HepG2 (cell line): Measurements from ENCODE around the gene BORCS5. TPM values are rescaled to one million over a fixed set of nuclear protein-coding genes. Genes with fewer than 3 reads are reported as not detected.

Experiments
- CBX1 ChIP-seq: IDR thresholded peaks from one replicate; pipeline ENCODE4 v1.6.1; 2016; ENCODE audit warnings: antibody characterized with exemption, low read depth
- ELF3 ChIP-seq: IDR thresholded peaks from 2 replicates; pipeline ENCODE4 v1.6.1; 2016; ENCODE audit warnings: missing genetic modification reagents, missing compliant biosample characterization
- FOXO1 ChIP-seq: sonication (generic); formaldehyde crosslinking; IDR thresholded peaks from 2 replicates; pipeline ENCODE4 v1.4.0; 2020; ENCODE audit warnings: missing genetic modification reagents
- HES4 ChIP-seq: sonication (generic); formaldehyde crosslinking; IDR thresholded peaks from 2 replicates; pipeline ENCODE4 v1.9.0; 2021; ENCODE audit warnings: mild to moderate bottlenecking, missing genetic modification reagents, borderline replicate concordance
- HOXA5 ChIP-seq: sonication (generic); formaldehyde crosslinking; IDR thresholded peaks from 2 replicates; pipeline ENCODE4 v1.4.0; 2020; ENCODE audit warnings: missing genetic modification reagents
- HOXA7 ChIP-seq: sonication (generic); formaldehyde crosslinking; IDR thresholded peaks from 2 replicates; pipeline ENCODE4 v1.8.1; 2022; ENCODE audit warnings: mild to moderate bottlenecking, missing genetic modification reagents, moderate library complexity
- KLF16 ChIP-seq, 2 experiments: sonication (generic) in 1 of 2; formaldehyde crosslinking in 1 of 2; IDR thresholded peaks; 2 replicates each; pipeline versions ENCODE4 v1.6.1 to v1.8.0; 2016 to 2023; ENCODE audit warnings: missing genetic modification reagents in 2 of 2, missing compliant biosample characterization in 1 of 2
- MIER2 ChIP-seq: IDR thresholded peaks from 2 replicates; pipeline ENCODE4 v1.6.1; 2016; ENCODE audit warnings: missing biosample characterization, missing genetic modification reagents
- MLX ChIP-seq: IDR thresholded peaks from 2 replicates; pipeline ENCODE4 v1.6.1; 2016
- POGZ ChIP-seq: sonication (generic); formaldehyde crosslinking; IDR thresholded peaks from 2 replicates; pipeline ENCODE4 v1.4.0; 2020; ENCODE audit warnings: mild to moderate bottlenecking, missing genetic modification reagents
- PTBP1 ChIP-seq: fragments of 200-400 bp; formaldehyde crosslinking; IDR thresholded peaks from 2 replicates; pipeline ENCODE4 v1.6.1; 2018; ENCODE audit warnings: low read length, low read depth; ENCODE audit not compliant: poor library complexity, severe bottlenecking
- RFX5 ChIP-seq: IDR thresholded peaks from 2 replicates; pipeline ENCODE4 v1.6.1; 2011; ENCODE audit warnings: low read depth, low read length, improper control_type of control experiment
- RXRB ChIP-seq: IDR thresholded peaks from 2 replicates; pipeline ENCODE4 v1.6.1; 2016; ENCODE audit warnings: borderline replicate concordance, missing genetic modification reagents, missing compliant biosample characterization
- SMC3 ChIP-seq: IDR thresholded peaks from 2 replicates; pipeline ENCODE4 v1.6.1; 2011; ENCODE audit warnings: low read length, improper control_type of control experiment
- SRY ChIP-seq: sonication (generic); formaldehyde crosslinking; IDR thresholded peaks from 2 replicates; pipeline ENCODE4 v1.8.0; 2022; ENCODE audit warnings: mild to moderate bottlenecking, missing genetic modification reagents
- TBX3 ChIP-seq: fragments of 450-650 bp; IDR thresholded peaks from 2 replicates; pipeline ENCODE4 v1.6.1; 2017; ENCODE audit warnings: antibody characterized with exemption, mild to moderate bottlenecking, inconsistent platforms, borderline replicate concordance
- TEAD3 ChIP-seq: optimal IDR thresholded peaks from 2 replicates; pipeline ENCODE3; 2016; ENCODE audit warnings: borderline replicate concordance
- THAP9 ChIP-seq: sonication (generic); formaldehyde crosslinking; IDR thresholded peaks from 2 replicates; pipeline ENCODE4; 2020; ENCODE audit warnings: missing genetic modification reagents, mild to moderate bottlenecking, borderline replicate concordance
- ZBTB26 ChIP-seq: IDR thresholded peaks from 2 replicates; pipeline ENCODE4 v1.6.1; 2016; ENCODE audit warnings: missing compliant biosample characterization, missing genetic modification reagents, borderline replicate concordance
- ZMYM3 ChIP-seq: sonication (generic); formaldehyde crosslinking; IDR thresholded peaks from 2 replicates; pipeline ENCODE4 v1.5.1; 2020; ENCODE audit warnings: mild to moderate bottlenecking, missing genetic modification reagents
- ZMYM4 ChIP-seq: sonication (generic); formaldehyde crosslinking; IDR thresholded peaks from 2 replicates; pipeline ENCODE4 v1.8.1; 2023; ENCODE audit warnings: mild to moderate bottlenecking, missing genetic modification reagents
- ZNF337 ChIP-seq: sonication (generic); formaldehyde crosslinking; IDR thresholded peaks from 2 replicates; pipeline ENCODE4 v1.5.1; 2020; ENCODE audit warnings: missing genetic modification reagents, low read depth, mild to moderate bottlenecking, borderline replicate concordance
- ZNF615 ChIP-seq: sonication (generic); formaldehyde crosslinking; IDR thresholded peaks from 2 replicates; pipeline ENCODE4 v1.5.0; 2020; ENCODE audit warnings: mild to moderate bottlenecking, missing genetic modification reagents, borderline replicate concordance
- polyA plus RNA-seq, 8 experiments: library from polyadenylated mRNA; depleted of rRNA in 3 of 8; stranded (reverse) in 7 of 8; unstranded in 1 of 8; fragments of >200 nt; fragmentation: Illumina TruSeq in 4 of 8; extraction: Trizol in 4 of 8; gene quantifications; 2 replicates each; pipeline versions ENCODE4 v1.2.1 to v1.2.3, GENCODE V29; 2011 to 2016; ENCODE audit warnings: low read depth in 4 of 8, missing spikeins in 1 of 8, mixed read lengths in 1 of 8; ENCODE audit not compliant: insufficient read depth in 1 of 8
- total RNA-seq, 5 experiments: library from RNA; depleted of rRNA; stranded (reverse); fragments of >200 nt; fragmentation: Illumina TruSeq; extraction: Trizol; gene quantifications; 2 replicates each; pipeline ENCODE4 v1.2.3, GENCODE V29; 2016; ENCODE audit warnings: low read depth in 1 of 5

Gene BORCS5
- total and polyA plus RNA-seq, 2 of the 13 experiments (the other 11 are each of a cell fraction or from before 2014, with no cell fraction given) = 3.9 to 4.7 TPM

GRCh38 chr12:12449533-12450025 lies 92.7 kb downstream of the BORCS5 start (continued):
- no peak for TF ChIP-seq ZBTB26 (CRISPR knock-in tag)
- peak; percentile 79; the same call in 1 of the 2 replicates for TF ChIP-seq MIER2
- TF ChIP-seq HOXA5 (CRISPR knock-in tag) = peak; percentile 88
- TF ChIP-seq MLX (CRISPR knock-in tag) = peak; percentile 56; the same call in 1 of the 2 replicates
- peak; percentile 20 for TF ChIP-seq CBX1
- peak in 1 of 2 experiments; percentile 85; a peak in 2 of 4 replicates for TF ChIP-seq KLF16 (CRISPR knock-in tag; IDR thresholded peaks at IDR 0.05)
- TF ChIP-seq ZMYM3 = peak; percentile 25; the same call in 1 of the 2 replicates
- peak; percentile 89 for TF ChIP-seq TEAD3 (CRISPR knock-in tag)
- no peak for TF ChIP-seq THAP9 (CRISPR knock-in tag)
- no peak for TF ChIP-seq ZNF337
- TF ChIP-seq HES4 = no peak
- peak; percentile 92 for TF ChIP-seq POGZ
- TF ChIP-seq TBX3 = peak; percentile 83; the same call in 1 of the 2 replicates
- no peak for TF ChIP-seq SRY (CRISPR knock-in tag)
- TF ChIP-seq RFX5 = no peak
- peak; percentile 94 for TF ChIP-seq FOXO1 (CRISPR knock-in tag)
- TF ChIP-seq SMC3 = peak; percentile 47; the same call in 1 of the 2 replicates
- no peak for TF ChIP-seq PTBP1
- no peak for TF ChIP-seq HOXA7 (CRISPR knock-in tag)
- TF ChIP-seq ZMYM4 (CRISPR knock-in tag) = peak; percentile 90
- TF ChIP-seq ZNF615 (CRISPR knock-in tag) = no peak
- TF ChIP-seq ELF3 (CRISPR knock-in tag) = peak; percentile 98
- TF ChIP-seq RXRB (CRISPR knock-in tag) = peak; percentile 83
